Measurements from ENCODE around the gene PTPN1. TPM values are rescaled to one million over a fixed set of nuclear protein-coding genes. Genes with fewer than 3 reads are reported as not detected.

The PTPN1 gene
- total RNA-seq, 1 experiment from 2014 or later: 30.8 TPM

- H3K9me3 Mint-ChIP-seq: no peaks in the 10 kb centered on the region
- Histone ChIP-seq H4K20me1 (ENCODE audit: control insufficient read depth, insufficient read depth, insufficient read length) (no peaks in the 10 kb centered on the region), H3K4ac (ENCODE audit: low read depth, low read length) (no peak overlapping the region), H3K4me1 (ENCODE audit: insufficient read depth, low read length) (no peaks in the 10 kb centered on the region), H3K79me1 (ENCODE audit: insufficient read depth, low read depth, low read length, poor library complexity, severe bottlenecking) (no peaks in the 10 kb centered on the region), H3K9me3 (ENCODE audit: control insufficient read depth, low read depth, low read length) (no peaks in the 10 kb centered on the region), H2BK5ac (ENCODE audit: insufficient read length, low read length) (no peak overlapping the region), H3K9ac (ENCODE audit: extremely low read depth, insufficient read length, low read length) (no peak overlapping the region), H3K23me2 (ENCODE audit: insufficient read length, low read depth, low read length, poor library complexity, severe bottlenecking) (no peaks in the 10 kb centered on the region), H3K27me3 (ENCODE audit: insufficient read depth, low read length) (no peaks in the 10 kb centered on the region), H4K5ac (ENCODE audit: insufficient read length, low read depth, low read length) (no peak overlapping the region), H3T11ph (ENCODE audit: low read length) (no peak overlapping the region), H2BK12ac (ENCODE audit: insufficient read length, low read depth, low read length) (no peak overlapping the region), H2AK5ac (ENCODE audit: insufficient read length, low read length) (no peak overlapping the region), H2BK20ac (ENCODE audit: low read depth, low read length, poor library complexity, severe bottlenecking) (no peak overlapping the region), H3K14ac (ENCODE audit: insufficient read depth, low read length) (no peak overlapping the region), H2AFZ (ENCODE audit: low read length) (no peak overlapping the region), H3K56ac (ENCODE audit: insufficient read length, low read depth, low read length) (no peak overlapping the region), H3K4me2 (ENCODE audit: insufficient read depth, insufficient read length, low read length) (no peak overlapping the region), H2BK120ac (ENCODE audit: low read depth, low read length, poor library complexity, severe bottlenecking) (no peak overlapping the region), H3K79me2 (ENCODE audit: insufficient read depth, low read length) (no peaks in the 10 kb centered on the region), H2BK15ac (ENCODE audit: low read depth, low read length) (no peak overlapping the region), H4K8ac (replicated peaks; ENCODE audit: insufficient read length, low read depth, low read length) (no peak overlapping the region), H3K27ac (ENCODE audit: insufficient read length, low read depth, low read length) (no peak overlapping the region), H3K23ac (ENCODE audit: insufficient read length, low read depth, low read length) (no peak overlapping the region), H4K91ac (ENCODE audit: insufficient read length, low read depth, low read length) (no peak overlapping the region), H3K18ac (ENCODE audit: insufficient read length, low read depth, low read length) (no peak overlapping the region)
- no peaks in the 10 kb centered on the region for H3K36me3 Mint-ChIP-seq (ENCODE audit: insufficient read depth in 1 of 3, low read depth in 3 of 3)
- no peak for DNase-seq
- H3K4me3 Mint-ChIP-seq: no peak overlapping the region
- H3K27me3 Mint-ChIP-seq (ENCODE audit: low read depth): no peaks in the 10 kb centered on the region; the same call in 1 of the 2 replicates
- TF ChIP-seq, protein P1, sequence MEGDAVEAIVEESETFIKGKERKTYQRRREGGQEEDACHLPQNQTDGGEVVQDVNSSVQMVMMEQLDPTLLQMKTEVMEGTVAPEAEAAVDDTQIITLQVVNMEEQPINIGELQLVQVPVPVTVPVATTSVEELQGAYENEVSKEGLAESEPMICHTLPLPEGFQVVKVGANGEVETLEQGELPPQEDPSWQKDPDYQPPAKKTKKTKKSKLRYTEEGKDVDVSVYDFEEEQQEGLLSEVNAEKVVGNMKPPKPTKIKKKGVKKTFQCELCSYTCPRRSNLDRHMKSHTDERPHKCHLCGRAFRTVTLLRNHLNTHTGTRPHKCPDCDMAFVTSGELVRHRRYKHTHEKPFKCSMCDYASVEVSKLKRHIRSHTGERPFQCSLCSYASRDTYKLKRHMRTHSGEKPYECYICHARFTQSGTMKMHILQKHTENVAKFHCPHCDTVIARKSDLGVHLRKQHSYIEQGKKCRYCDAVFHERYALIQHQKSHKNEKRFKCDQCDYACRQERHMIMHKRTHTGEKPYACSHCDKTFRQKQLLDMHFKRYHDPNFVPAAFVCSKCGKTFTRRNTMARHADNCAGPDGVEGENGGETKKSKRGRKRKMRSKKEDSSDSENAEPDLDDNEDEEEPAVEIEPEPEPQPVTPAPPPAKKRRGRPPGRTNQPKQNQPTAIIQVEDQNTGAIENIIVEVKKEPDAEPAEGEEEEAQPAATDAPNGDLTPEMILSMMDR (conservative IDR thresholded peaks at IDR 0.05): no peak
- H3K4me1 Mint-ChIP-seq: peaks cover 4 to 6% of the 10 kb centered on the region in 2 experiments
- H3K27ac Mint-ChIP-seq: no peak overlapping the region
- WGBS (ENCODE audit: extremely low coverage, insufficient read length, low lambda C conversion rate): no CpG with 5 or more reads among the region's 6 CpGs
These were observed 43.0 kb upstream of the PTPN1 start for GRCh38 chr20:50467174-50467573.
